ENCODE results near the gene ANKRD22.

The ANKRD22 gene

GRCh38 chr10:88851706-88852105 is at the start of gene ANKRD22:
Gene ANKRD22, minus strand, starts transcription at chr10:88851844. Its CDS starts 237 bp downstream, at chr10:88851607.
- DNase-seq: peak; percentile 97

GRCh38 chr10:88899886-88900285 is 48.2 kb upstream of the ANKRD22 start:
- no peak for DNase-seq

- no peak for DNase-seq
These were observed 47.1 kb upstream of the ANKRD22 start for GRCh38 chr10:88898727-88899126.

- peak; percentile 10 for DNase-seq
These were observed 45.6 kb upstream of the ANKRD22 start for GRCh38 chr10:88896994-88897853.

- no peak for DNase-seq
These were observed 44.8 kb upstream of the ANKRD22 start for GRCh38 chr10:88896372-88896993.

GRCh38 chr10:88895250-88895649 is 43.6 kb upstream of the ANKRD22 start:
- no peak for DNase-seq

- no peak for DNase-seq
These were observed 42.0 kb upstream of the ANKRD22 start for GRCh38 chr10:88893611-88894010.

- DNase-seq: no peak
These were observed 40.8 kb upstream of the ANKRD22 start for GRCh38 chr10:88892222-88892967.

- DNase-seq: no peak
These were observed 39.2 kb upstream of the ANKRD22 start for GRCh38 chr10:88890681-88891381.

GRCh38 chr10:88889559-88890337 is 38.1 kb upstream of the ANKRD22 start:
- DNase-seq: no peak

- no peak for DNase-seq
These were observed 37.3 kb upstream of the ANKRD22 start for GRCh38 chr10:88888810-88889445.

GRCh38 chr10:88886557-88886956 is 34.9 kb upstream of the ANKRD22 start:
- no peak for DNase-seq

- DNase-seq: no peak
These were observed 31.8 kb upstream of the ANKRD22 start for GRCh38 chr10:88883448-88883809.

- peak; percentile 31 for DNase-seq
These were observed 31.2 kb upstream of the ANKRD22 start for GRCh38 chr10:88882646-88883447.

- no peak for DNase-seq
These were observed 30.4 kb upstream of the ANKRD22 start for GRCh38 chr10:88881922-88882645.

GRCh38 chr10:88881320-88881719 is 29.7 kb upstream of the ANKRD22 start:
- DNase-seq: peak; percentile 32

- peak; percentile 96 for DNase-seq
These were observed 28.8 kb upstream of the ANKRD22 start for GRCh38 chr10:88880282-88881076.

GRCh38 chr10:88879534-88880281 is 28.1 kb upstream of the ANKRD22 start, which contains the start of gene STAMBPL1:
Gene STAMBPL1, plus strand, starts transcription at chr10:88880245. Its CDS starts 21,464 bp downstream, at chr10:88901709.
- peak; percentile 90 for DNase-seq
